HL-60/S4 (cell line): ENCODE data around the gene RIN3.
"Not testable (repeated sequence)": the region's sequence is repeated elsewhere in the genome, so short reads cannot be mapped to it uniquely, and the experiment has no call there.

Source experiments
- in situ Hi-C: fragments of 300-500 bp; cut with MboI; formaldehyde crosslinking; loops from 2 replicates; pipeline ENCODE4 v1.14.3; 2022; ENCODE audit warnings: low sequenced_read_pairs

RIN3 gene

DNA sequence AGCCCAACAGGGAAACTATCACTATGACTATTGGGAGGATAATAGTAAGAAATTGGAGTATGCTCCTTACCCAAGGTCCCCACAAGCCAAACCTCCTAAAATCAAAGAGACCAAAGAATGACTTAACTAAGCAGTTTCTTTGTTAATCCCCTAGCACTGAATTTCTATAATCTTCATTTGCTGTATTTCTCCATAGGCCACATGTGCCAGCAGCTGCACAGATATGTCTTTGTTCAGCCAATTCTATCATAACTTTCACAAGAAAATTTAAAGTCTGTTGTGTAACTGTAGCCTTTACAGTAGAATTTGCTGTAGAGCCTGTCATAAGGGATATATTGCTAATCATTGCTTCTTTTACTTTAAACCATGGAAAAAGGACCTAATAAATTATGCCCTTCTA lies 104.0 kb downstream of the RIN3 start:
- in situ Hi-C loops: no loop called here

GRCh38 chr14:92619671-92620456 lies 106.3 kb downstream of the RIN3 start:
- in situ Hi-C loops: no loop called here

DNA sequence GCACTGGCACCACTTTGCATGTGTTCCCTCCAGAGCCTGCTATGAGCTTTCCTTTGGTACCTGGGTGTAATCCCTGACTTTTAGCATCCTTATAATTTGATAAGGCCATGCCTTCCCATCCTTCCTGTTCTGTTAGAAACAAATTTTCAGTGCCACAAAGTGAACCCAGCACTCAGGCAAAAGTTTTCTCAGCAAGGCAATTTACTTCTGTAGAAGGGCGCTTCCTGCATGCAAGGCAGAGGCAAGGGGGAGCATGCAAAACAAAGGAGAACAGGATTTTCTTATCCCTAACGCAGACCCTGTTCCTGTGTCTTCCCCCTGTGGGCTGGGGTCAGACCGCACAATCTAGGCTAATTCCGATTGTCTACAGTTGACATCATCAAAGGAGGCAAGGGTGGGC lies 108.7 kb downstream of the RIN3 start:
- in situ Hi-C loops: no loop called here

- in situ Hi-C loops: no loop called here
These were observed 111.2 kb downstream of the RIN3 start for GRCh38 chr14:92624764-92625163.

DNA sequence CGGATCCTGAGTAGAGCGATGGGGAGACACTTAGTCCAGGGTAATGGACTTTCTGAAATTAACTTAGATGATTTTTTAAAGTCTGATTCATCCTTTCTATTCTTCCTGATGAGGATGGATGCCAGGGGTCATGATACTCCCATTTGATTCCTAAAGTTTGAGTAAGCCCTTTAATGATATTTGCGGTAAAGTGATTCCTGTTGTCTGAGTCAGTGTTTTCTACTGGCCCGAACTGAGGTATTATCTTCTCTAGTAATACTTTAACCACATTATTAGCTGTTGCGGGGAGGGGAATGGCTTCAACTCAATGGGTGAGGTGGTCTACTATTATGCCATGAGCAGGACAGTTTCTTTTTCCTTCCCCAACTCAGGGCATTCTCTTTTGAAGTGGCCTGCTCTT lies 111.6 kb downstream of the RIN3 start:
- in situ Hi-C loops: no loop called here

DNA sequence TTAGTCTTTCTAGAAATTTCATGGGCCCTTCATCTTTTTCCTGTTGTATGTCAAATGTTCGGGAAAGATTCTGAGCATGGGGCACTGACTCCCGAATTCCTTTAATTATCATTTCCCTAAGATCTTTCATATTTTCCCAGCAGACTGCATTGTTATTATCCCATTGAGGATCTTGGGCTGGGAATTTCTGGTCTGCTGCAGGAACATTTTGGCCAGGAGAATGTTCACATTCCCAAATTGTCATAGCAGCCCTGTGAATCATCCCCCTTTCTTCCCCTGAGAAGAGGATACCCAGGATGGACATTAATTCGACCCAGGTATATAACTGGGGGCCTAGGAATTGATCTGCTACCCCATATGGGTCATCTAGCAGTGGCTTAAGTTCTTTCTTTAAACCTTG lies 112.5 kb downstream of the RIN3 start:
- in situ Hi-C loops: no loop called here

DNA sequence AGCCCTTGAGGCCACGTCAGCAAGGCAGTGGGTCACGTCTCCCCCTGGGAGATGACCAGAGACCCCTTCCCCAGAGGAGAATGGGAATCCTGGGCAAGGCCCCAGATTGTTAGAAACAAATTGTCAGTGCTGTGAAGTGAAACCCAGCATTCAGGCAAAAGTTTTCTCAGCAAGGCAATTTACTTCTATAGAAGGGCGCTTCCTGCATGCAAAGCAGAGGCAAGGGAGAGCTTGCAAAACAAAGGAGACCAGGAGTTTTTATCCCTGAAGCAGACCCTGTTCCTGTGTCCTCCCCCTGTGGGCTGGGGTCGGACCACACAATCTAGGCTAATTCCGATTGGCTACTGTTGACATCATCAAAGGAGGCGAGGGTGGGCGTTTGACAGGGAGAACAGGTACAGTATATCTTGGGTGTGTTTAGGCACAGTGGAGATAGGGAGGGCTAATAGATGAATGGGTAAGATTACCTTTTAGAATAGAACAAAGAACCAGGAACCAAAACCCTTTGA lies 114.2 kb downstream of the RIN3 start:
- in situ Hi-C loops: no loop called here

DNA sequence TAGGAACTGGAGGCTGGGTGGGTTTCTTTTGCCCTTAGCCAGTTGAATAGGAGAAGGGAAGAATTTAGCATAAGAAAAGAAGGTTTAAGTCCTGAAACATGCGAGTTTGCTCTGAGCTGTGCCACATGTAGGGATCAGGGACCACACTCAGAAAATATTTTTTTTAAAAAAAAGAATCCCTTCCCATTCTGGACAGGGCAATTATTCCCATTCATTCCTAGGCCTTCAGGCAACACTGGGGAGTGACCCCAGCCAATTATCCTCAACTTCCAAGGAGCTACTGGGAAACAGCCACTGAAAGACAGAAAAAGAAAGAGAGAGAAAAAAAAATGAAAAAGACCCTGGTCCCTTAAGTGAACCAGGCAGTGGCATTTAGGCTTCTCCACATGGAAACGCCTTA lies 115.1 kb downstream of the RIN3 start:
- in situ Hi-C loops: no loop called here

DNA sequence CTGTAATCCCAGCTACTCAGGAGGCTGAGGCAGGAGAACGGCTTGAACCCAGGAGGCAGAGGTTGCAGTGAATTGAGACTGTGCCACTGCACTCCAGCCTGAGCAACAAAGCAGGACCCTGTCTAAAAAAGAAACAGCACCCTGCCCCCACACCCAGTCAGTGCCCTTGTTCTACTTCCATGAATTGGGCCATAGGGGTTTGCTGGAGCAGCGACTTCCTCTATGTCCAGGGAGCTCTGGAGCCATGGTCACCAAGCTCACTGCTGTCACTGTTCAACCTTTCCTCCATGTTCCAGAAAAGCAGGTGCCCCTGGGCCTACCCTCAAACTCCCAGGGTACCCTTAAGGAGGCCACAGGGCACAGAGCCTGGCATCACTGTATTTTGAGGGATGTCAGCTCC lies 116.8 kb downstream of the RIN3 start:
- in situ Hi-C loops: no loop called here

- in situ Hi-C loops: no loop called here
These were observed 117.5 kb downstream of the RIN3 start for GRCh38 chr14:92631098-92631497.

DNA sequence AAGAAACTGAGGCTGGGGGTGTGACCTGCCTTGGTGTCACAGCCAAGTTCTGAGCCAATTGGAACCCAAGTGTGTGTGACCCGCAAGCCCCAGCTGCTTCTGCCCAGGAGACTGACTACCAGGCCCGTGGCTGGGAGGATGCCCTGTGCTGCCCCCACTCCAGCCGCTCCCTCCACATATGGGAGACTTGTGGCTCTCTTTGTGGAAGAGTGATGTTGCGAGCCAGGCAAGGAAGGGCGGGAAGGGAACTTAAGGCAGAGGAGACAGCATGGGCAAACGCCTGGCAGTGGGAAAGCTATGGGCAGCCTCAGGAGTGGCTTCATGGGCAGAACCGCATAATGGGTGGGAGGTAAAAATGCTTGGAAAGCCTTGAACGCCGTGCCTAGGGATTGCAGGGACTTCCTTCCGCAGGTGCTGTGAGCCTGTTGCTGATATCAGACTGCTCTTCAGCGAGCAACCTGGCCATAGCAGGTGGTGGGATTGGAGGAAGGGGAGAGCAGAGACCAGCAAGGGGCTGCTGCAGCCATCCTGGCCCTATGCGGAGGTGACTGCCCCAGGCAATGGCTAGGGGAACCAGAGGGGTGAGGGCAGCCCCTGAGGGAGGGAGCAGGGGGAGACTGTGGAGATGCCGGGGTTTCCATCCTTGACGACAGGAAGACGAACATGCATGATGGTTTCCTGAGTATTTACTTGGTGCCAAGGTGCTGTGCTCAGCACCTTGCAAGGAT lies 119.1 kb downstream of the RIN3 start:
- in situ Hi-C loops: no loop called here

GRCh38 chr14:92633274-92633616 lies 119.7 kb downstream of the RIN3 start:
- in situ Hi-C loops: no loop called here

GRCh38 chr14:92633724-92634123 lies 120.1 kb downstream of the RIN3 start:
- in situ Hi-C loops: no loop called here

DNA sequence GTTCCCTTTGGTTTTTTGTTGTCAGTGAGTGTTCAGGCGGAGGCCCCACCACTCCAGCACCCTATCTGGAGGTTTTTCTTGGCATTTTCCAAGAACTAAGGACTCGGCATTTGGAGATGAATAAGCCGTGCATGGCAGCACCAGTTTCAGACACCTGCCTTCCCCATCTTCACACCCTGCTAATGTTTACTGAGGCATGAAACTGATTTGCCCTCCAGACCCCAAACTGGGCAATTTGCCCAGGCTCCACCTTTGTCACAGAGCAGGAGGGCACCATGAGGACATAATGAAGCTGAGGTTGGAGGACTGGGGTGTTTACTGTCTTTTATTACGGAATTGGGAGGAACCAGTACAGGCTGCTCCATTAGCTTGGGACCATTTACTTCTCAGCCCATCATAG lies 121.5 kb downstream of the RIN3 start:
- in situ Hi-C loops: no loop called here

DNA sequence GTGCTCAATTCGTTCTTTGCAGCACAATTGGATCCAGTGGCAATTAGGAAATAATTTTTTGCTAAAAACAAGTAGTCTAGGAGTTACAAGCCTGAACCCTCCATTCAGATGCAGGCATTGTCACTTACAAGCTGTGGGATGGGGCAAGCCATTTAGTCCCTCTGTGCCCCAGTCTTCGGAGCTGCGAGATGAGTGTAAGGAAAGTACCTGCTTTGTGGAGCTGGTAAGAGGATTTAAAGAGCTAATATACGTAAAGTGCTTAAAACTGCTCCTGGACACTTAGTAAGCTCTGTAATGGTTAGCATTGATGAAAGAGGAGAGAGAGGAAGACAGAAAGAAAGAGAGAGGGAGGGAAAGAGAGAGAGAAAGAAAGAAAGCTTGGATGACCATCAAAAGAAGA lies 122.3 kb downstream of the RIN3 start:
- in situ Hi-C loops: no loop called here

- in situ Hi-C loops: no loop called here
These were observed 123.6 kb downstream of the RIN3 start for GRCh38 chr14:92637228-92637627.

DNA sequence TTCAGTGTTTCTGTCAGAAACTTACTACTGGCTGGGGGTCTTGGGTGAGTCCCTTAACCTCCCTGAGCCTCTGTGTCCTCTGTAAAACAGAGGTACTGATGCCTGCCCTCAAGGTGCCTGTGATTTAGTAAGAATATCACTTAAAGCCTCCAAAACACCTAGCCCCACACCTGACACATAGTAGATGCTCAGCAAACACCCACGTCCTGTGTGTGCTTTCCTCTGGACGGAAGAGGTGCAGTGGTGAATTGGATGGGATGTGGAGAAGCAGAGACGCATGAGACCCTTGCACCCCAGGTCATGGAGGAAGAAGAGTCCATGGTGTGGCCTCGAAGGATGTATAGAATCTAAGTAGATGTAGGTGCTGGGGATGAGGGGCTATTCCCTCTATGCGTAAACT lies 124.3 kb downstream of the RIN3 start:
- in situ Hi-C loops: no loop called here

- in situ Hi-C loops: no loop called here
These were observed 124.7 kb downstream of the RIN3 start for GRCh38 chr14:92638266-92638665.

DNA sequence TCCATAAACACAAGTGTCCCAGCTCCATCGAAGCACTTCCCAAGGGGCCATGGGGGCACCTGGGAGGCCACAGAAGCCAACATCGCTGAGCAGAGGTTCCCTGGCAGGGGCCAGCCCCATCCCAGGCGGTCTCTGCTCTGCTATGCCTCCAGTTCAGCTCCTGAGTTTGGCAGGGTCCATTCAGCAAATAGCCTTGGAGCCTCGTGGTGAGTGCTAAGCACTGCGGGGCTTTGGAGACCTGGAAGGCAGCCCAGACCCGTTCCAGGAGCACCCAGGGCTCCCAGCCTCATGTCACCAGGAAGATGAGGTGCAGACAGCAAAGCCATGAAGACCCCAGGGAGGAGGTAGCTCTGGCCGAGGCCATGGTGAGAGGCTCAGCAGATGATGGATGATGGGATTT lies 125.3 kb downstream of the RIN3 start:
- in situ Hi-C loops: no loop called here

DNA sequence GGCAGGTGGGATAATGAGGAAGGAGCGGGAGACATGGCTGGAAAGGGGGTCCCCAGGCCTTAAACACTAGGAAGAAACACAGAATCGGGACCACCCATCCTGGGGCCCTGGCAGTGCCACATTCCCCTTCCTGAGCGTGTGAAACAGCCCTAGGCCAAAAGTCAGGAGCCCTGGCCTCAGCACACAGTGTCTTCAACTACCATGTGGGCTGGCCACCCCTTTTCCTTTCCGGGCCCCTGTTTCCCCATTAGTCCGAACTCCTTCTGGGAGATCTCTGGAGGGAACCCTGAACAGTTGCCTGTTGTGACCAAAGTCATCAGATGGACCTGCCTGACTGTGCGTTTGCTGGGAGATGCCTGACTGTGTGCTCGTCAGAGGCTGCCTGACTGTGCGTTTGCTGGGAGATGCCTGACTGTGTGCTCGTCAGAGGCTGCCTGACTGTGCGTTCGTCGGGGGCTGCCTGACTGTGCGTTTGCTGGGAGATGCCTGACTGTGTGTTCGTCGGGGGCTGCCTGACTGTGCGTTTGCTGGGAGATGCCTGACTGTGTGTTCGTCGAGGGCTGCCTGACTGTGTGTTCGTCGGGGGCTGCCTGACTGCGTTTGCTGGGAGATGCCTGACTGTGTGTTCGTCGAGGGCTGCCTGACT lies 126.0 kb downstream of the RIN3 start:
- in situ Hi-C loops: not testable (repeated sequence)

- in situ Hi-C loops: no loop called here
These were observed 127.7 kb downstream of the RIN3 start for GRCh38 chr14:92641306-92641705.
